Mammary epithelial cell (primary cell): ENCODE results near the gene CFAP300.

Experiments
- EZH2 ChIP-seq: IDR thresholded peaks from 2 replicates; pipeline ENCODE4 v1.6.1; 2012; ENCODE audit warnings: low read length, inconsistent platforms, borderline replicate concordance
- TF ChIP-seq, protein P1 (sequence below), 2 donors: IDR thresholded peaks in 1 of 2; conservative IDR thresholded peaks in 1 of 2; 2 replicates each; pipeline ENCODE4 v1.5.1; 2011 to 2012; ENCODE audit warnings: inconsistent platforms in 2 of 2, low read length in 2 of 2, mild to moderate bottlenecking in 2 of 2, control low read depth in 1 of 2, low read depth in 1 of 2; ENCODE audit not compliant: insufficient read depth in 1 of 2; ENCODE audit errors: extremely low read depth in 1 of 2

DNA sequence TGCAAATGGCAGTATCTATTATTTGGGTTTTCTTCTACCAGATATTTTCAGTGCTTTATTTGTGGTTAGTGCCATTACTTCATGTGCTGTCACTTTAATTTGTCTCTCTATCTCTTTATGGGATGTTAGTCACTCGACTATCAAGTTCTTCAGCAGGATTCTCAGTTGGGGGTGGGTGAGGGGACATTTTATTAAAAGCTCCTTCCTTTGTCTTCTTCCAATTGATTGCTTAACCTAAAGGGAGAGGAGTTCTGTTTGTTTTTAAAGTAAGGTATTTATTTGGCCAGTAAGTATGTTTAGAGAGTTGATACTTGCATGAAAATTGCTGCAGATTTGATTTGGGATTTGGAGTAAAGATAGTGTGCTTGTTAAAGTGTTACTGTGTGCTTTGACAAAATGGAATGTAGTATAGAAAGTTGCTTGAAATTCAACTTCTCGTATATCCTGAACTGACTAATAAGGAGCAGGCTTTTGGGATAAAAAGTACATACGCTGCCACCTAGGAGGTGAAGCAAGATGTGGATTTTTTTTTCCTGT is 73.3 kb downstream of the CFAP300 start:
- TF ChIP-seq EZH2 = no peak
- TF ChIP-seq, protein P1, sequence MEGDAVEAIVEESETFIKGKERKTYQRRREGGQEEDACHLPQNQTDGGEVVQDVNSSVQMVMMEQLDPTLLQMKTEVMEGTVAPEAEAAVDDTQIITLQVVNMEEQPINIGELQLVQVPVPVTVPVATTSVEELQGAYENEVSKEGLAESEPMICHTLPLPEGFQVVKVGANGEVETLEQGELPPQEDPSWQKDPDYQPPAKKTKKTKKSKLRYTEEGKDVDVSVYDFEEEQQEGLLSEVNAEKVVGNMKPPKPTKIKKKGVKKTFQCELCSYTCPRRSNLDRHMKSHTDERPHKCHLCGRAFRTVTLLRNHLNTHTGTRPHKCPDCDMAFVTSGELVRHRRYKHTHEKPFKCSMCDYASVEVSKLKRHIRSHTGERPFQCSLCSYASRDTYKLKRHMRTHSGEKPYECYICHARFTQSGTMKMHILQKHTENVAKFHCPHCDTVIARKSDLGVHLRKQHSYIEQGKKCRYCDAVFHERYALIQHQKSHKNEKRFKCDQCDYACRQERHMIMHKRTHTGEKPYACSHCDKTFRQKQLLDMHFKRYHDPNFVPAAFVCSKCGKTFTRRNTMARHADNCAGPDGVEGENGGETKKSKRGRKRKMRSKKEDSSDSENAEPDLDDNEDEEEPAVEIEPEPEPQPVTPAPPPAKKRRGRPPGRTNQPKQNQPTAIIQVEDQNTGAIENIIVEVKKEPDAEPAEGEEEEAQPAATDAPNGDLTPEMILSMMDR (conservative IDR thresholded peaks at IDR 0.05 in 1 of 2, IDR thresholded peaks at IDR 0.05 in 1 of 2; ENCODE audit: extremely low read depth in 1 of 2, insufficient read depth in 1 of 2, low read depth in 1 of 2, low read length in 2 of 2) = no peak
